ENCODE data around the gene PRPSAP1.

The PRPSAP1 gene, protein sequence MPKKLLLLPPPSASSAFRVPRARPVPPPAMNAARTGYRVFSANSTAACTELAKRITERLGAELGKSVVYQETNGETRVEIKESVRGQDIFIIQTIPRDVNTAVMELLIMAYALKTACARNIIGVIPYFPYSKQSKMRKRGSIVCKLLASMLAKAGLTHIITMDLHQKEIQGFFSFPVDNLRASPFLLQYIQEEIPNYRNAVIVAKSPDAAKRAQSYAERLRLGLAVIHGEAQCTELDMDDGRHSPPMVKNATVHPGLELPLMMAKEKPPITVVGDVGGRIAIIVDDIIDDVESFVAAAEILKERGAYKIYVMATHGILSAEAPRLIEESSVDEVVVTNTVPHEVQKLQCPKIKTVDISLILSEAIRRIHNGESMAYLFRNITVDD

DNA sequence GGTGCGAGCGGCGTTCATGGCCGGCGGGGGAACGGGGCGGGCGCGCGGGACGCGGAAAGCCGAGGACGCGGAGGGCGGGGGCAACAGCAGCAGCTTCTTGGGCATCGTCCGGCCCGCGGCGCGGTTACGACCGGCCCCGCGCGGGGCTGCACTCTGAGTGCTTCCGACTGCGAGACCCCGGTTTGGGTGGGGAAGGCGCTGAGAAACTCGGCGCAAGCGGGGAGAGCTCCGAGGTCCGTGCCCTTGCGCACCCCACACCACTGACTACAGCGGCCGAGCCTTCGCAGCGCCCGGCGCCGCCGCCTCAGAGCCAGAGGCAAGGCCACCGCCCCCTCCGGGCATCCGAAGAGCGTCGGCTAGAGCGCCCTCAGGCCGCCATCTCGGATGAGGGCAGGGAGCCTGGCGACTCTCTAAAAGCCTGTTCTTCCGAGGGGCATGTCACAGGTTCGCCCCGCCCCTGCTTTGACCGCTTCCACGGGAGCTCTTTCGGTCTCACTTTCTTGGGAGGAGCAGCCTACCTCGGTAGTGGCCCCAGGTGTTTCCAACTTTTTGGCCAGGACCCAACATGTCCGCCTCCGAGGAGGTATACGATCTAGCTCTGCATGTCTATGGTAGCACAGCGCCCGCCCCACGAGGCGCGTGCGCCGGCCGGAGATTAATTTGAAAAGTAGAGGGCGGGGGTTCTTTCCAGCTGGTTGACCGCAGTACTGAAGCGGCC is at the start of gene PRPSAP1:
Gene PRPSAP1 (minus strand): TSS at position 318 of the 718 bp plus-strand sequence. CDS start 213 bp downstream, at position 105.
- peak; percentile 88 for DNase-seq (ENCODE audit: low read depth)

DNA sequence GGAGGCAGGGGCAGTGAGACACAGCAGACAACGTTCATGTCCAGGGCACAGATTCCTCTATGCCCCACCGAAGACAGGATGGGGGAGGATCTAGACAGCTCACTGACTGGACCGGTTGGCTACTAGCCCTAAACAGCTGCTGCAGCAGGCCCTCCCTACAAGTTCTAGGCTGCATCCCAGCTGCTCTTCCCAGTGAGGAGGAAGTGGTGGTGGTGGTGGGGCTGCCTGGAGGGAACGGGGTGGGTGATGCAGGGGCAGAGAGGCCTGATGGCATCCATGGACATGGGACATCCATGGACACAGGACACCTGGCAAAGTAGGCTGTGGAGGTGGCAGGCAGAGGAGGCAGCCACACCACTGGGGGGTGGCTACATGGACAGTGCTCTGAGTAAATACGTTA is 49.0 kb upstream of the PRPSAP1 start:
- DNase-seq (ENCODE audit: low read depth): no peak

DNA sequence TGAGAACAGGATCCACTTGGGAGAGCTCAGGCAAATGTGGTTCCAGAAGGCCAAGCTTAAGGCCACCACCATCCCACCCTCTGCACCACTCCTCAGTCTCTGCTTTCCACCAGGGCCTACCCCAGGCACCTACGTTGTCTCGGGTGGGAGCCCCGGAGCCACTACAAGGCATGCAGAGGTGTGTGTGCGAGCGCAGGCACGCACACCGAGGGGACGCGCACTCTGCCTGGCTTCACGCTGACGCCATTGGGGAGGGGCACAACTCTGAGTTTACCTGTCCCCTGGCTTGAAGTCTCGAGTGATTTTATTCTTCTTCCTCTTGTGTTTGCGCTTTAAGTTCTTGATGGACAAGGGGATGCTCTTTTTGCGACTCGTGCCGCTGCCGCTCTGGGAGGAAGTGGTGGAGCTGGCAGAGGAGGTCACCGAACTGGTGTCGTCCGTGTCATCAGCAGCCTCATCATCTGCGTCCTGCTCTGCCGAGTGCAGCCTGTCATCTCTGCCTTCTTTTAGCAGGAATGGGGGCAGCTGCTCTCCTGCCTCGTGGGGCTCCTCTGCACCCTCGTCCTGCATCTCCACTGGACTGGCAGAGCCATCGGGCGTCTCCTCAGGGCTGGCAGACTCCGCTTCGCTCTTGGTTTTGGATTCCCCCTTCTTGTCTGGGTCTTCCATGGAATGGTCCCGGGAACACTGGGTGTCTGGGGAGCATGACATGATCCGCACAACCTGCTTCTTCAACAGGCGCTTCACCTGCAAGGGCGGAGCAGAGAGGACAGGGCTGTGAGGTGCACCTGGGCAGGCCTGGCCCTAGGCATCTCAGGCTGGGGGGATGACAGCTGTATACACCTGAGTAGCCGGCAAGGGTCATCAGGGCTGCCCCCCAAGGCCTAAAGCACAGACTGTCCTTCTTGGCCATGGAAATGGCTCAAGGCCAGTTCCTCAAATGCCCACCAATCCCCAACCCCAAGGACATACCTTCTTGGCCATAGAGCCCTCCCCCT is 45.8 kb upstream of the PRPSAP1 start:
- DNase-seq (ENCODE audit: low read depth): no peak

DNA sequence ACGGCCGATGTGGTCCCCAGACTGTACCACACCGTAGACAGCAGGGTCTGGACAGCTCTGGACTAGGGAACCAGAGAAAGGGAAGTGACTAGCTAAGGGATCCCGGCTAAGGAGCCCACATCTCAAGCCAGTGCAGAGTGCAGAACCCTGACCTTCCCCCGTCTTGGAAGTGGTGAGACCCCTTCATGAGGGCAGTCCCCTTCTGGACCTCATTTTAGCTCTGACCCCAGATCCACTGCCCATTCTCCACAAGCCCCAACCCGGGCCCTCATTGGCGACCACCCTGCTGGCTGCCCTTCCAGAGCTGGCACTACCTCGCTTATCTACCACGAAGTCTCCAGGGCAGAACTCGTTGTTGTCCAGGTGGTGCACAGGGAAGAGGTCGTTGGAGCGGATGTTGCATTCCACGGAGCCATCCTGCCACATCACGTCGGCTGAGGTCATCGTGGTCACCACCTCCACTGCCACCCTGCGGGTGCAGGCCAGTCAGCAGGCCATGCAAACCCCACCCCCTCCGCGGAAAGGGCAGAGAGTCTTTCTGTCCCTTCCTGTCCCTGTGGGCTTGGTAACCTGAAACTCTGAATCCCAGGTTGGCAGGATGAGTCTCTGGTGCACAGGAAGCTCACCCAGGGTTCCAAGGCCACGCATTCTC is 44.9 kb upstream of the PRPSAP1 start:
- no peak for DNase-seq (ENCODE audit: low read depth)

DNA sequence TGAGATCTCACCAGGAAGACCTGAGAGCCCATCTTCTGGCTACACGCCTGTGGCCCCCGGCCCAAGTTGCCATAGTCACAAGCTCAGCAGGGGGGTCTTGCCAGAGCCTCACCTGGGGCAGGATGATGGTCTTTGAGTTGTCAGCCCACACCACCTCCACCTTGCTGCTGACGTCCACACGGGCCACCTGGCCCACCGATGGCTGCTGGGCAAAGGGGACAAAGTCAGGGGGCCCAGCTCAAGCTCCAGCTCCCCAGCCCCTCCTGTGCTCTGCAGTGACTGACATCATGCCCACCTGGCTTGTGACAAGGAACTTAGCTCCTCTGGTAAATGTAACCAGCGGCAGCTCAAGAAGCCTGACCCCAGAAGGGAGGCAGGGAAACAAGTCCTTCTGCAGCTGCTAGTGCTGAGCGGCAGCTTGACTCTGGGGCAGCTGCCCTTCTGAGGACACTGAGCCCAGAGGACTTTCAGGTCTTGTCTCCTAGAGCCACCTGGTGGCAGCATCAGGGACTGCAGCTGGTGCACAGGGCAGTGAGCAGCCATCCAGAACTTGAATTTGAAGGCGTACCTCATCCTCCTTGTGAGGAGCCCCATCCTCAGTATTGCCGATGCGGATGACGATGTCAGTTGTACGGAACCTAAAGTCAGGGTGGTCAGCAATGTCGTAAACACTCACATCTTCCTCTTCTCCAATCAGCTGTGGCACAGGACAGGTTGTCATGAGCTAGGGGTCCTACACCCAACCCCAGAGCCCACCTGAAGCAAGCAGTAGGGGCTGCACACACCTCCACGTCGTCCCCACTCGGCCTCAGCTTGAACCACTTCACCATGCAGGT is 44.2 kb upstream of the PRPSAP1 start:
- DNase-seq (ENCODE audit: low read depth): peak; percentile 72

DNA sequence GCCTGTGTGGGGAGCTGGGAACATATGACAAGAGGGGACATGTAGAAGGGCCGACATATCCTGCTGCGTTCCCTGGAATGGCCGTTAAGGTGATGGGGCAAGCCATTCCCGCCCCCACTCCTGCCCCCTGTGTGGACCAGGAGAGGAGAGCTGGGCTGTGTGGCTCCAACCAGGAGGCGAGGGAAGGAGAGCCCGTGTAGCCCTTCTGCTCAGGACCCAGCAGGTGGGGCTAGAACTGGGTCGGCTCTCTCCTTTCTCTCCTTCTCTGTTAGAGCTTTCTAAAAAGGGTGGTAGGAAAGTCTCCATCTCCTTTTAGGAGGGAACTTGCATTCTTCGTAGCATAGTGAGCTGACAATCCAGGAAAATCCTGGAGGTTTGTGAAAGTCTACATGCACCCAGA is 43.5 kb upstream of the PRPSAP1 start:
- no peak for DNase-seq (ENCODE audit: low read depth)

DNA sequence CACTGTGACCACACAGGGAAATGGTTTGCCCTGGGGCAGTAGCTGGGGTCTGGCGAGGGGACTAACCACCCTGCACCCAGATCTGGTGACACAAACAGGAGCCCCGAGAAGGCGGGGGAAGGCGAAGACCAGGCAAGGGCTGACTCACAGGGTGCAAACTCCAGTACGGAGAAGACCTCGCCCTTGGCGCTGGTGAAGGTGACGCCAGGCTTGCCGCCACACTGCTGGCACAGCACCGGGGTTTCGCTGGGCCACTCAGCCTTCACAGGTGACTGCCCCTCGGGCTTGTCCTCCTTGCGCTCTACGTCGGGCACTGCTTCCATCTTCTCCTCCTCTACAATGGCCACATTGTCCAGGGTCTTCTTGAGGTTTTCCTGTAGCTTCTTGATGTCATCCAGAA is 42.3 kb upstream of the PRPSAP1 start:
- DNase-seq (ENCODE audit: low read depth): no peak

DNA sequence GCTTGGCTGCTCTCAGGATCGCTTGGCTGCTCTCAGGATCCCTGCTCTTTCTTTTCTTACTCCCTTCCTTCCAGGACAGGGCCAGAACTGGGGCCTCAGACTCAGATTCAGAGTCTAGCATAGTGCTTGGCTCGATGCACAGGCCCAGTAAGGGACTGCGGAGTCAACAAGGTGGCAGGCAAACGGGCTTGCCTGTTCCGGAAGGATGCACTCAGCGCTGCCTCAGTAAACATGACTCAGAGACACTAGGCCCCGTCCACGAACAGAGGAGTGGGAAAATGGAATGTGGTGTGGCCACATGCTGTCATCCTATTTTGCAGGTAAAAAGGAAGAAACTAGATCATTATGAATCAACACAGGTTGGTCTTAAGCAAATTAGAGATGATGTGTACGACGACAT is 40.5 kb upstream of the PRPSAP1 start:
- DNase-seq (ENCODE audit: low read depth): no peak

DNA sequence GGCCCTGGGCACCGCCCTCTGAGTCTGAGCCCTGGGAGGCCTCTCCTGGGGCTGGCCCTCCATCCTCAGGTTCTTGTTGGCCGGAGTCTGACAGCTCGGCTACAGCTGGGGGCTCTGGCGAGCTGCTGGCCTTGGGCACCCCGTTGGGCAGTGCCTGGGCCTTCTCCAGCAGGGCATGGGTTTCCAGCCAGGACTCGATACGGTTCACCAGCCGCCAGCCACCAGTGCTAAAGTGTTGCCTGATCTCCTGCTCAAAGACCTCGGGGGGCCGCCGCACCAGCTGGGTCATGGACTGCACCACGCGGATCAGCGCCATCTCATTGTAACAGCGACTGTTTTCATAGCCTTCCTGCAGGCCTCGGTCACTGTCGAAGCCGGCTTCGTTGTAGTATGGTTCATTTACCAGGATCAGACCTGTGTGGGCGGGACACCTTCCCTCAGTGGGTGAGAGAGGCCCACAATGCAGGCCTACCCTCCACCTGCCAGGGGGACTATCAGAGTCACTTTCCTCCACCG is 37.5 kb upstream of the PRPSAP1 start:
- DNase-seq (ENCODE audit: low read depth): no peak

DNA sequence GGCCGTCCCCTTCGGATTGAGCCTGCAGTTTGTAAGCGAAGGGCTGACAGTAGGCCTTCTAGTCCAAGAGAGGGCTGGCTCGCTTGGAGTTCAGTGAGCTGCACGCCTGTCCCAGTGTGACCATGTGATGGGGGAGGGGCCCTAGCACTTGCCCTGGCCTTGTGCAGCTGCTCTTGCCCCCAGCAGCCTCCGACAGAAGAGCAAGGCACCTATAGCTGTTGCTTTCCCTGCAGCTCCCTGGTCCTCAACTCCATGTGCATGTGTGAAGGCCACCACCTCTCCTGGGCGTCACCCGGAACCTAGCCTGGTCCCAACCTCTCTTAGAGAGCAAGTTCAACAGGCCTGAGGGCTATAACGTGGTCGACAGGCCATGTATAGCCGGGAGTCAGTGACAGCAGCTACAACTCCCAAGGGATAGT is 36.3 kb upstream of the PRPSAP1 start:
- no peak for DNase-seq (ENCODE audit: low read depth)

DNA sequence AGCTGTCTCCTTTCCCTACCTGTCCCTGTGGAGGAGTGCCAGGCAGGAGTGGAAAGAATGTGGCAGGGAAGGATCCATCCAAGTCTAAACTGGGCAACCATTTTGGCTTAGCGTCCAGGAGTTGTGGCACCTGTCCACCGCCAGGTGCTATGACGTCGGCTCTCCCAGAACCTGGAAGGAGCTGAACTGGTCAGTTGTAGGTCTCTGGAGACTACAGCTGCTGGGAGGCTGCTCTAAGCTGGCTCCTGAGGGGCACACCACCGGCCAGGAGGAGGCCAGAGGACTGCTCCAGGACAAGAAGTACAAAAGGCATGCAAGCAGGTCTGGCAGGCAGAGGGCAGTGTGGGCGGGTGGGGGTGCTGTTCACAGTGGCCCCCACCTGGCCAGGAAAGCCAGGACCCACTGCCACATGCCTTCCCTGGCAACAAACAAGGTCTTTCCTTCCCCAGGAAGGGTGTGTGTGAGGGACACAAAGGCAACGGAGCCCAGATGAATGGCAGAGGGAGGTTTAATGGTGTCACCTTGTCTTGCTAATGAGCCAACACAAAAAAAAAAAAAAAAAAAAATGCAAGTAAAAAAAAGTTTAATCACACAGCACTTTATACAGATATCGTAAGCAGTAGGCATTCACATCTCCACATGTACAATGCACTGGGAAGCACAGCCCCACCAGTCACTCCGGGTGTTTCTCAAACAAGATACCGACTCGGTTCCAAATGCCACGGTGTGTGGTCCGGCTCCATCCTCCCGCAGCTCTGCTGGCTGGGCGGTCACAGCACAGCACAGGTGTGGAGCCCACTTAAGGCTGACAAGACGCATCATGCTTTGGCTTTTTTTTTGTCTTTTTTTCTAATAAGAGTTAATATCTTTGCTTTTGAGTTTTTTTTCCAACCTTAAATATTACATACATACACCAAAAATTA is 35.5 kb upstream of the PRPSAP1 start:
- DNase-seq (ENCODE audit: low read depth): no peak

DNA sequence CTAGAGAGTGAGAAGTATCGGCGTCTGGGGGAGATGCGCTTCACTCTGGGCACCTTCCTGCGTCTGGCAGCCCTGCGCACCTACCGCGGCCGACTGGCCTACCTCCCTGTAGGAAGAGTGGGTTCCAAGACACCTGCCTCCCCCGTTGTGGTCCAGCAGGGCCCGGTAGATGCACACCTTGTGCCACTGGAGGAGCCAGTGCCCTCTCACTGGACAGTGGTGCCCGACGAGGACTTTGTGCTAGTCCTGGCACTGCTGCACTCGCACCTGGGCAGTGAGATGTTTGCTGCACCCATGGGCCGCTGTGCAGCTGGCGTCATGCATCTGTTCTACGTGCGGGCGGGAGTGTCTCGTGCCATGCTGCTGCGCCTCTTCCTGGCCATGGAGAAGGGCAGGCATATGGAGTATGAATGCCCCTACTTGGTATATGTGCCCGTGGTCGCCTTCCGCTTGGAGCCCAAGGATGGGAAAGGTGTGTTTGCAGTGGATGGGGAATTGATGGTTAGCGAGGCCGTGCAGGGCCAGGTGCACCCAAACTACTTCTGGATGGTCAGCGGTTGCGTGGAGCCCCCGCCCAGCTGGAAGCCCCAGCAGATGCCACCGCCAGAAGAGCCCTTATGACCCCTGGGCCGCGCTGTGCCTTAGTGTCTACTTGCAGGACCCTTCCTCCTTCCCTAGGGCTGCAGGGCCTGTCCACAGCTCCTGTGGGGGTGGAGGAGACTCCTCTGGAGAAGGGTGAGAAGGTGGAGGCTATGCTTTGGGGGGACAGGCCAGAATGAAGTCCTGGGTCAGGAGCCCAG is 33.5 kb upstream of the PRPSAP1 start:
- DNase-seq (ENCODE audit: low read depth): no peak

DNA sequence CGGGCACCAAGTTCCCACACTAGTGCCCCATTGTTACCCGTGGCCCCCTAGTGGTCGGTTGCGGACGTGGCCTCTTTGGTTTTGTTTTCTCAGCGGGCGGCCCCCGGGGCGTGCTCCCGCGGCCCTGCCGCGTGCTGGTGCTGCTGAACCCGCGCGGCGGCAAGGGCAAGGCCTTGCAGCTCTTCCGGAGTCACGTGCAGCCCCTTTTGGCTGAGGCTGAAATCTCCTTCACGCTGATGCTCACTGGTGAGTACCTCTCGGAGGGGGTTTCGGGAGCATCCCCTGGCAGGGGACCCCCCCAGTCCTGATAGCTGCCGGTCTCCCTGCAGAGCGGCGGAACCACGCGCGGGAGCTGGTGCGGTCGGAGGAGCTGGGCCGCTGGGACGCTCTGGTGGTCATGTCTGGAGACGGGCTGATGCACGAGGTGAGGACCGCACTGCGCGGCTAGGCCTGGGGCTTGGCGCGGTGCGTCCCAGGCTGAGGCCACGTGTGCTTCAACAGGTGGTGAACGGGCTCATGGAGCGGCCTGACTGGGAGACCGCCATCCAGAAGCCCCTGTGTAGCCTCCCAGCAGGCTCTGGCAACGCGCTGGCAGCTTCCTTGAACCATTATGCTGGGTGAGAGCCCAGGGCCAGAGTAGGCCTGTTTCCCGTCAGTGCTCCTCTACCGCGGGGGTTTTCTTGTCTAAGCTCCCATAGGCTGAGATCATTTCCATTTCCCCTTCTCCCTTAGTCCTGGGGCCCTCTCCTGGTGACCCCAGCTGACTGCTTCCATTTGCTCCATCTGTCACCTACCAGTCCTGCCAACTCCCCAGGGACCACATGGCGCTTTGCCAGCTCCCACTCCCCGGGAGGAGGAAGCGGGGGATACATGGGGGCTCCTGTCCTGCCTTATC is 32.4 kb upstream of the PRPSAP1 start:
- peak; percentile 66 for DNase-seq (ENCODE audit: low read depth)

DNA sequence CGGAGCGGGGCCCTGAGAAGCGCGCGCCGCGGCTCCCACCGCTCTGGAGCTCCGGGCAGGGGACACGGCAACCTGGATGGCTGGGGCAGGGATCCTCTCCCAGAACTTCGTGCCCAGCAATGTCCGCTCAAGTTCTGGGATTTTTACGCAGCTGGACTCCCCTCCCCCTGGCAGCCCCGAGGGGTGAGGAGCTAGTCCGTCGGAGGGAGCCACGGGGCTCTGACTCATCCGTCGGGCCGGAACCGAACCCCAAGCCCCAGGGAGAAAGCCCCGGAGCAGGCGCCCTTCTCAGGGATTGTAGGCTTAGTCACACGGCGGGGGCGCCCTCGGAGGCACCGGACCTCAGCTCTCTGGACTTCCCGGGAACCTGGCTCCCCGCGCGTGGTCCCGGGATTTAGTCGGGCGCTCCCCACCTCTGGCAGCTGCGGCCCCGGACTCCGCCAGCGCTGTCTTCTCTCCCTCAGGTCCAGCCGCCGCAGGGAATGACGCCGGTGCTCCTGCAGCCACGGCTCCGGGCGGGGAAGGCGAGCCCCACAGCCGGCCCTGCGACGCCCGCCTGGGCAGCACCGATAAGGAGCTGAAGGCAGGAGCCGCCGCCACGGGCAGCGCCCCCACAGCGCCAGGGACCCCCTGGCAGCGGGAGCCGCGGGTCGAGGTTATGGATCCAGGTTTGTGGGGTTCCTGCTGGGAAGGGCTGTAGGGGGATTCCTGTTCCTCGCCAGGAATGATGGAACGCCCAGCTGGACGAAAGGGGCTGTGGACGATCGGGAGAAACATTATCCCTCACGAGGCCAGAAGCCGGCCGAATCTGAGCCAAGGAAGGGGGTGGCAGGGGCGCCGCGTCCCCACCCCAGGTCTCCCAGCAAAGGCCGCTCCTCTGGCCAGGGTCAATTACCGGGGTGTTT is 31.5 kb upstream of the PRPSAP1 start:
- DNase-seq (ENCODE audit: low read depth): peak; percentile 45

DNA sequence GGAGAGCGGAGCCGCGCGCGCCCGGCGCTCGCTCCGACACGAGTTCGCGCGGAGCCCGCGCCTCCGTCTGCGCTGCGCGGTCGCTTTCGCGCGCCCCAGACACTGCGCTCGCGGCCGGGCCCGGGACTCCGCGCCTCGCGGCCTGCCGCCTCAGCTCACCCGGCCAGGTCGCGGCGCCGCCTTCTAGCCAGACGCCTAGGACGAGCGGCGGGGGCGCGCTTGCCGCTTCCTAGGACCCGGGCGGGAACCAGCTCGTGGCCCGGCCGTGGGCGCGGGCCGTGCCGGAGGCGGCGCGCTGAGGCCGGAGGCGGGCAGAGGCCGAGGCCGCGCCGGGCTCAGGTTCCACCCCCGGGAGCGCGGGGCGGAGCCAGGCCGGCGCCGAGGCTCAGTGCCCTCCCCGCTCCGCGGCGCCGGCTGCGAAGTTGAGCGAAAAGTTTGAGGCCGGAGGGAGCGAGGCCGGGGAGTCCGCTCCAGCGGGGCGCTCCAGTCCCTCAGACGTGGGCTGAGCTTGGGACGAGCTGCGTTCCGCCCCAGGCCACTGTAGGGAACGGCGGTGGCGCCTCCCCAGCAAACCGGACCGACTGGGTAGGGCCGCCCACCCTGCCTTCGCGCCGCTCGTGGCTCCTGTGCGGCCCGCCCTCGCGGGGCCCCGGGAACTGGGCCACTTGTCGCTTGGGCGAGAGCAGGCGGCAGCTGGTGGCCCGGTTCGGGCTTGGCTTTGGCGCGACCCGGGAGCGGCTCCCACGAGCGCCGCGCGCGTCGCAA is 30.7 kb upstream of the PRPSAP1 start, which contains the start of gene SPHK1:
Gene SPHK1 (plus strand): TSS at position 388 of the 765 bp plus-strand sequence. CDS start 1,036 bp downstream, outside the sequence.
- peak; percentile 70 for DNase-seq (ENCODE audit: low read depth)

Measured in amniotic epithelial cell (primary cell).